RWPE1 (cell line): ENCODE data around the gene DIDO1.

ENCODE experiments used
- CTCF ChIA-PET: fragments of 350-600 bp; sonication (Branson Sonifier 250); formaldehyde crosslinking; extraction: SDS; loops from one replicate; lab custom pipeline; 2021; lab: Yijun Ruan, JAX
- POLR2A ChIA-PET: fragments of 400-600 bp; formaldehyde crosslinking; extraction: SDS; loops from one replicate; lab custom pipeline; 2020; ENCODE audit warnings: antibody characterized with exemption; ENCODE audit not compliant: low non-redundant PET; lab: Yijun Ruan, JAX
- DNase-seq: peaks from one replicate; pipeline ENCODE4 v3.0.0; 2012; ENCODE audit warnings: low spot score
- H3K27ac ChIP-seq: fragments of 450-650 bp; 2 replicates; pipeline ENCODE4 v1.5.1; 2017
- TF ChIP-seq, protein P1 (sequence below): fragments of 450-650 bp; conservative IDR thresholded peaks from 2 replicates; pipeline ENCODE4 v1.5.1; 2017; ENCODE audit warnings: low read depth, mild to moderate bottlenecking

The DIDO1 gene

DNA sequence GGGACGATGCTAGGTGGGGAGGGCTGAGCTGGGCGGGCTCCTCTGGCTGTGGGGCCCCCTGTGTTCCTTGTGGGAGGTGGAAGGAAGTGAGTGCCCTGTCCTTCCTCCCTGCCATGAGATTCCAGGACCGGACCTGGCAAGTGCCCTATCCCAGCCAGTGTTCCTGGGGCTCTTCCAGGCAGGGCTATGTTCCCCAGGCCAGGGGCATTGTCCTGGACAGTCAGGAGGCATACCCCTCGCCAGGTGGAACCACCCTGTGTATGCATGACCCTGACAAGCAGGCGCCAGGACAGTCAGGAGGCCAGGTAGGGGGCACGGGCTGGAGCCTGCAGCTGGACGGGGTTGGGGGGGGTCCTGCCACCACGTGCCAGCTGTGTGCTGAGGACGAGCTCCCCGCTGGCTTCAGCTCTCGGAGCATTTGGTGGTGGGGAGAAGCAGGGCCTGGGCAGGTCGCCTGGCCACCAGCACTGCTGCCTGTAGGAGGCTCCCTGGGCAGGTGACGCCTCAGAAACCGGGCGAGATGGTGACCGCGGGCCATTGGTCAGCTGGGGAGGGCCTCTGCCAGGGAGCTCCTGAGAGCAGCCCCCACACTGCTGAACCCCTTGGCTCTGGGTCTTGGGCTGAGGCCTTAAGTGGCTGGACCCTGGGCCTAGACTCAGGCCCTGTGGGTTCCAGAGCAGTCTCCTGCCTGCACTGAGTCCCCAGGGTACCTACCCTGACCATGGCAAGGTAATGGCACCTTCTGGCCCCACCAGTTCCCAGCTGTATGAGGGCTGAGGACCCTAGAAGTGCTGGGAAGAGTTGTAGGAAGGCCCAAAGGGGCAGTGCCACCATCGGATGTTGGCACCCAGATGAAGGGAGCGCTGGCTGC is 26.9 kb upstream of the DIDO1 start:
- no peak for DNase-seq
- H3K27ac ChIP-seq: no peak overlapping the region; the same call in 1 of the 2 replicates
- POLR2A ChIA-PET: no interaction called here

DNA sequence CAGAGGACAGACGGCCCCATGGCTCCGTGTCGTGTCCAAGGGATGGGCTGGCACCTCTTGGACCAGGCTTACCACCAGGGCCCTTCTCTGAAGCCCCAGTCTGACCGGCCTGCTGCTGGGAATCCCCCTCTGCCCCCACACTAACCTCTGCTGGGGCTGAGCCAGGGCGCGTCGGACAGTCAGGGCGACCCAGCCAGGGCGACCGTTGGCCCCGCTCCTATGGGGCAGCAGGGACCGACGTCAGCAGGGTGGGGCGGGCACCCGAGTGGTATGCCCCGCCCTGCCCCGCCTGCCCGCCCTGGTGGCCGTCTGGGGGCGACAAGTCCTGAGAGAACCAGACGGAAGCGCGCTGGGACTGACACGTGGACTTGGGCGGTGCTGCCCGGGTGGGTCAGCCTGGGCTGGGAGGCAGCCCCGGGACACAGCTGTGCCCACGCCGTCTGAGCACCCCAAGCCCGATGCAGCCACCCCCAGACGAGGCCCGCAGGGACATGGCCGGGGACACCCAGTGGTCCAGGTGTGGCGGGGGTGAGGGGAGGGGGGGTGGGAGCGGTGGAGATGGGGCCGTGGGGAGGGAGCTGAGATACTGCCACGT is 26.2 kb upstream of the DIDO1 start, which contains the start of gene SLC17A9:
Gene SLC17A9, plus strand, starts transcription at position 337 of the 595 bp plus-strand sequence. Its CDS starts 122 bp downstream, at position 459.
- ChIA-PET POLR2A (no interaction called here), CTCF (no interaction called here)
- H3K27ac ChIP-seq: no peak within 1 kb of the TSS; the same call in 1 of the 2 replicates
- TF ChIP-seq, protein P1, sequence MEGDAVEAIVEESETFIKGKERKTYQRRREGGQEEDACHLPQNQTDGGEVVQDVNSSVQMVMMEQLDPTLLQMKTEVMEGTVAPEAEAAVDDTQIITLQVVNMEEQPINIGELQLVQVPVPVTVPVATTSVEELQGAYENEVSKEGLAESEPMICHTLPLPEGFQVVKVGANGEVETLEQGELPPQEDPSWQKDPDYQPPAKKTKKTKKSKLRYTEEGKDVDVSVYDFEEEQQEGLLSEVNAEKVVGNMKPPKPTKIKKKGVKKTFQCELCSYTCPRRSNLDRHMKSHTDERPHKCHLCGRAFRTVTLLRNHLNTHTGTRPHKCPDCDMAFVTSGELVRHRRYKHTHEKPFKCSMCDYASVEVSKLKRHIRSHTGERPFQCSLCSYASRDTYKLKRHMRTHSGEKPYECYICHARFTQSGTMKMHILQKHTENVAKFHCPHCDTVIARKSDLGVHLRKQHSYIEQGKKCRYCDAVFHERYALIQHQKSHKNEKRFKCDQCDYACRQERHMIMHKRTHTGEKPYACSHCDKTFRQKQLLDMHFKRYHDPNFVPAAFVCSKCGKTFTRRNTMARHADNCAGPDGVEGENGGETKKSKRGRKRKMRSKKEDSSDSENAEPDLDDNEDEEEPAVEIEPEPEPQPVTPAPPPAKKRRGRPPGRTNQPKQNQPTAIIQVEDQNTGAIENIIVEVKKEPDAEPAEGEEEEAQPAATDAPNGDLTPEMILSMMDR: no peak
- DNase-seq: no peak

More for the DNA sequence above, 26.9 kb upstream of the DIDO1 start:
- CTCF ChIA-PET: interaction anchor here (0.5 to 1.0 kb wide), 7 partner anchors 13 to 224 kb away, joined by 3 to 8 read pairs (median 3); no protein-coding TSS in a partner anchor
- TF ChIP-seq, protein P1: no peak

DNA sequence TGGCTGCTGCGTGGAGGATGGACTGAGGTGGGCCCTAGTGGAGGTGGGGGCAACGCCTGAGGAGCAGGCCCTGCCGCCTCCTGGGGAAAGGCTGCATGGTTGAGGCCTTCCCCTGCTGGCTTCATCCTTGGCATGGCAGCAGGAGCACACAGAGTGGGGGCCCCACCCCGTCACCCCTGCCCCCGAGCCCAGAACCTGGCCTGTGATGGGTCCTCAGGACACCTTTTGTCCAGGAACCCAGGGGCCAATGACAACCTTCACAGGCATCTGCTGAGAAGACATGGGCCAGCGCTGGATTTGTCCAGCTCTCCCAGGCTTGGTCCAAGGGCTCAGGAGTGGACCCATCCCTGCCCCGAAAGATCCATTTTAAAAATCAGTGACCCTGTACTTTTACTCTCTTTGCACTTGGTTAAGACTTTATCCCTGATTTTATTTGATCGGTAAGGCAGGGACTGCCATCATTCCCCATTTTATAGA is 25.6 kb upstream of the DIDO1 start:
- no peak overlapping the region for H3K27ac ChIP-seq
- TF ChIP-seq, protein P1: no peak
- ChIA-PET POLR2A (no interaction called here), CTCF (no interaction called here)
- no peak for DNase-seq

DNA sequence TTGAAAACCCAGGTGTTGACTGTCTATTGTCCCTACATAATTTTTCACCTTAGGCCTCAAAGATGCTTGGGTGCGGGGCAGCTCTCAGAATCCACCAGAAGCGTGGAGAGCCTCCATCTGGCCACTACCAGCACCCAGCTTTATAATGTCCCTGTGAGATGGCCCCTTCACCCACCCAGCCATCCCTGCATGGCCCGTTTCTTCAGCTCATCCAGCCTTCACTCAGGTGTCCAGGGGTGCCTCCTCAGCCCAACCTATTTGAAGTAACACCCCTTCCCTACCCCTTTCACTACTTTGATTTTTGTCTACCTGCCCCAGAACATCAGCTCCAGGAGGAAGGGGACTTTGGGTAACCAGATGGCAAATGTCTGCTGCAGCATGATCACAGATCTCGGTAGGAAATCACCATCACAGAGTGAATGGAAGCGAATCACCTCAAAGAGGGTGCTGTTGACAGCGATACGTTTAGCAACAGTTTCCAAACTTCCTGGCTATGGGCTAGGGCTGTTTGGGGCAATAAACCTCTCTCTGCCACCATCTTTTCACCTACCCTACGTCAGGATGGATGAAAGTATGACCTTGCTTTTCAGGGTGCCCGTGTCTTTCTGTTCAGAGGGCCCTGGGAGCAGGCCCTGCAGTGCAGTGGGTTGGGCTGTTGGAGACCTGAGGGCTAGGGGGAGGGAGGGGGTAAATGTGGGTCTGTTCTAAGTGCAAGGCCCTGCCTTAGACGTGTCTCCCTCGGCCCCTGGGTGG is 25.0 kb upstream of the DIDO1 start:
- POLR2A ChIA-PET: no interaction called here
- DNase-seq: no peak
- no peak overlapping the region for H3K27ac ChIP-seq
- TF ChIP-seq, protein P1: no peak
- CTCF ChIA-PET: no interaction called here

DNA sequence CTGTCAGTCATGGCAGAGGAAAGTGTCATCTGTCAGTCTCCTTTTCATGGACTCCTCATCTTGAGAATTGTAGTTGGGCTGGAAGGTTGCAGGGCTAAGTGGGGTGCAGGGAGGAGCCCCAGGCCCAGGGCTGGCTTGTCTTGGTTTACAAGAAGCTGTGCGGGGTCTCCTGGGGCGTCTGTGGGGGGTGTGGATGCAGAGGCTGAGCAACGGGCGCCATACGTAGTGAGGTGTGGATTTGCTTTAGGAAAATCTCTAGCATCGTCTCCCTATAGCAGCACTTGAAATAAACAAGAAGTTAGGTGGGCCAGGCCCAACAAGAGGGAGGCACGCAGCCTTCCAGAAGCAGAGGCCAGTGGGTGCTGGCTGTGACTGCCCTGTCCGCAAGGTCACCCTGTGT is 24.4 kb upstream of the DIDO1 start:
- no peak for DNase-seq
- ChIA-PET POLR2A (no interaction called here), CTCF (no interaction called here)
- no peak overlapping the region for H3K27ac ChIP-seq
- TF ChIP-seq, protein P1: no peak

DNA sequence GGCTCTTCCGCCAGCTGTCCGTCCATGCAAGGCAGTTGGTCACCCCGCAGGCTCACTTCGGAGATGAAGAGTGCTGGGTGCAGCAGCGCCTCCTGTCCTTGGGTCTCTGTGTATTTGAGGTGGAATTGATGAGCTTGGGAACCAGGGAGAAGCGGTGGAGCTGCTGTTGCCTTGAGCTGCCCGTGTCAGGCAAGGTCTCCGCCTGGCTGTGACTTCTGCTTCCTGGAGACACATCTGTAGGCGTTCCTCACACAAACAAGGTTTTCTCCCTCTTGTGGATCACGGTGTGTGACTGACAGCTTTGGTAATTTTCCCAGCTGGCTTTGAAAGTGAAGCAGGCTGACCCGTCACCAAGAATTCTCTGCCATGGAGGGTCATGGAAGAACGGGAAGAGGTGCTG is 23.7 kb upstream of the DIDO1 start:
- ChIA-PET POLR2A (no interaction called here), CTCF (interaction anchor here (0.6 kb wide), 1 partner anchor 403 kb away, joined by 3 read pairs; no protein-coding TSS in a partner anchor)
- H3K27ac ChIP-seq: no peak overlapping the region
- DNase-seq: no peak
- TF ChIP-seq, protein P1: no peak
